ENCODE results near the gene BOK. TPM values are rescaled to one million over a fixed set of nuclear protein-coding genes. Genes with fewer than 3 reads are reported as not detected.

Gene BOK
- total and polyA plus RNA-seq, 3 donors from 2014 or later, result 20.2 to 62.7 (median 52.0) TPM

GRCh38 chr2:241613017-241613780 is 54.7 kb downstream of the BOK start:
- 70 to 74% methylated on average over 15 of the region's 15 CpGs for WGBS, 2 donors
- Histone ChIP-seq H3K36me3 (ENCODE audit: low read depth, missing control alignments) (no peaks in the 10 kb centered on the region), H3K4me1 (peaks cover 34% of the 10 kb centered on the region), H3K4me3 (no peak overlapping the region), H3K9me3 (no peaks in the 10 kb centered on the region), H3K27me3 (no peaks in the 10 kb centered on the region), H3K27ac (no peak overlapping the region)
- TF ChIP-seq POLR2A (IDR thresholded peaks at IDR 0.05) (no peak), CTCF (IDR thresholded peaks at IDR 0.05) (no peak)
- intact Hi-C loops (cut with DNase I; ENCODE audit: low total_unique reads), result no loop called here
- peak; percentile 56 for DNase-seq

GRCh38 chr2:241615041-241615440 is 56.5 kb downstream of the BOK start:
- peaks cover 21% of the 10 kb centered on the region for H3K4me1 ChIP-seq
- H3K27ac ChIP-seq, result no peak overlapping the region
- no peak overlapping the region for H3K4me3 ChIP-seq
- DNase-seq, result no peak
- WGBS, 2 donors, result 84 to 86% methylated on average over 11 of the region's 11 CpGs
- no peaks in the 10 kb centered on the region for H3K27me3 ChIP-seq
- H3K9me3 ChIP-seq, result no peaks in the 10 kb centered on the region
- intact Hi-C loops (cut with DNase I; ENCODE audit: low total_unique reads), result no loop called here
- TF ChIP-seq POLR2A (IDR thresholded peaks at IDR 0.05) (no peak), CTCF (IDR thresholded peaks at IDR 0.05) (no peak)
- no peaks in the 10 kb centered on the region for H3K36me3 ChIP-seq (ENCODE audit: low read depth, missing control alignments)

GRCh38 chr2:241615522-241616052 is 57.0 kb downstream of the BOK start:
- WGBS, 2 donors, result 91 to 97% methylated on average over 11 to 16 of the region's 16 CpGs
- Histone ChIP-seq H3K9me3 (no peaks in the 10 kb centered on the region), H3K4me1 (peaks cover 17% of the 10 kb centered on the region), H3K4me3 (no peak overlapping the region), H3K27ac (no peak overlapping the region), H3K27me3 (no peaks in the 10 kb centered on the region), H3K36me3 (ENCODE audit: low read depth, missing control alignments) (no peaks in the 10 kb centered on the region)
- intact Hi-C loops (cut with DNase I; ENCODE audit: low total_unique reads), result no loop called here
- DNase-seq, result no peak
- no peak for TF ChIP-seq POLR2A (IDR thresholded peaks at IDR 0.05)
- TF ChIP-seq CTCF (IDR thresholded peaks at IDR 0.05), result no peak

GRCh38 chr2:241616168-241617125 is 57.9 kb downstream of the BOK start:
- 92 to 95% methylated on average over 30 of the region's 30 CpGs for WGBS, 2 donors
- Histone ChIP-seq H3K27ac (no peak overlapping the region), H3K4me3 (no peak overlapping the region), H3K9me3 (no peaks in the 10 kb centered on the region), H3K27me3 (no peaks in the 10 kb centered on the region), H3K36me3 (ENCODE audit: low read depth, missing control alignments) (no peaks in the 10 kb centered on the region), H3K4me1 (peaks cover 12% of the 10 kb centered on the region)
- TF ChIP-seq CTCF (IDR thresholded peaks at IDR 0.05), result no peak
- TF ChIP-seq POLR2A (IDR thresholded peaks at IDR 0.05), result no peak
- intact Hi-C loops (cut with DNase I; ENCODE audit: low total_unique reads), result no loop called here
- DNase-seq, result no peak
